Sigmoid colon (tissue), 7 donors: ENCODE data around the gene PDZRN4. TPM values are rescaled to one million over a fixed set of nuclear protein-coding genes. Genes with fewer than 3 reads are reported as not detected.

Source experiments
- DNase-seq: peaks from one replicate; pipeline ENCODE4 v3.0.0-alpha.2; 2019
- H3K27ac ChIP-seq, 4 donors: fragments of 200-600 bp; sonication (generic); one replicate each; pipeline ENCODE4 v1.5.1; 2016 to 2019; ENCODE audit warnings: mild to moderate bottlenecking in 1 of 4
- H3K27me3 ChIP-seq, 3 donors: fragments of 200-600 bp; sonication (generic); one replicate each; pipeline ENCODE4 v1.5.1; 2019; ENCODE audit warnings: mild to moderate bottlenecking in 1 of 3
- H3K36me3 ChIP-seq, 4 donors: fragments of 200-600 bp; sonication (generic); one replicate each; pipeline ENCODE4 v1.5.1; 2016 to 2019
- H3K4me1 ChIP-seq, 4 donors: fragments of 200-600 bp; sonication (generic); one replicate each; pipeline ENCODE4 v1.5.1; 2017 to 2019
- H3K4me3 ChIP-seq, 4 donors: fragments of 200-600 bp; sonication (generic); one replicate each; pipeline ENCODE4 v1.5.1; 2017 to 2019; ENCODE audit warnings: mild to moderate bottlenecking in 2 of 4, moderate library complexity in 1 of 4
- H3K9me3 ChIP-seq, 4 donors: fragments of 200-600 bp in 3 of 4; sonication (generic) in 3 of 4; one replicate each; pipeline versions ENCODE4 v1.5.1 to v1.6.1; 2013 to 2019
- CTCF ChIP-seq, 4 experiments: fragments of 450-650 bp in 3 of 4; fragments of 200-600 bp in 1 of 4; IDR thresholded peaks; one replicate each; pipeline ENCODE4 v1.5.1; 2016 to 2019; ENCODE audit warnings: antibody characterized with exemption in 4 of 4, mild to moderate bottlenecking in 3 of 4, moderate library complexity in 2 of 4
- EP300 ChIP-seq, 4 donors: sonication (generic); formaldehyde crosslinking; IDR thresholded peaks; one replicate each; pipeline ENCODE4 v1.6.1; 2017; ENCODE audit warnings: antibody characterized with exemption in 4 of 4
- POLR2A ChIP-seq, 2 donors: fragments of 450-650 bp; IDR thresholded peaks; one replicate each; pipeline ENCODE4 v1.6.1; 2016; ENCODE audit warnings: antibody characterized with exemption in 2 of 2, mild to moderate bottlenecking in 2 of 2, moderate library complexity in 2 of 2
- POLR2AphosphoS5 ChIP-seq, 4 donors: sonication (generic); formaldehyde crosslinking; IDR thresholded peaks; one replicate each; pipeline ENCODE4 v1.6.1; 2017; ENCODE audit warnings: antibody characterized with exemption in 4 of 4
- WGBS, 2 donors: extraction: QIAGEN DNeasy Blood & Tissue Kit; methylation state at CpG; one replicate each; pipeline ENCODE4 v1.1.7; 2013; 5-methylcytosine and 5-hydroxymethylcytosine counted together
- intact Hi-C: fragments of 100-400 bp; cut with DNase I; formaldehyde crosslinking; loops from one replicate; pipeline ENCODE4 v1.15.1; 2023
- polyA plus RNA-seq, 3 donors: library from polyadenylated mRNA; stranded (reverse); fragments of 200-250 nt; gene quantifications; one replicate each; pipeline ENCODE4 v1.2.3, GENCODE V29; 2013
- total RNA-seq, 4 donors: library from RNA; depleted of rRNA; stranded (reverse); fragments of >200 nt; gene quantifications; one replicate each; pipeline ENCODE4 v1.1.0, GENCODE V29; 2016
- donor health status: healthy with polysubstance abuse.
- donor health status: Bipolar disorder and iron deficiency.
- donor health status: healthy.

PDZRN4 gene
- total and polyA plus RNA-seq, 7 donors, result 0.23 to 98.1 (median 71.5) TPM

- peak overlapping the region in 2 of 4 donors; percentile 55 to 68 for H3K27ac ChIP-seq
- WGBS, 2 donors, result 42 to 76% methylated on average over 1 of the region's 1 CpG
- no peaks in the 10 kb centered on the region for H3K9me3 ChIP-seq
- H3K36me3 ChIP-seq, result peaks cover 0 to 11% (median 0%) of the 10 kb centered on the region in 4 donors
- TF ChIP-seq POLR2AphosphoS5 (IDR thresholded peaks at IDR 0.05), result no peak
- no peak for TF ChIP-seq POLR2A (IDR thresholded peaks at IDR 0.05)
- no peak for TF ChIP-seq EP300 (IDR thresholded peaks at IDR 0.05)
- TF ChIP-seq CTCF (IDR thresholded peaks at IDR 0.05), result no peak
- peaks cover 0 to 68% (median 29%) of the 10 kb centered on the region in 4 donors for H3K4me1 ChIP-seq
- H3K4me3 ChIP-seq, result peak overlapping the region in 1 of 4 donors; percentile 17
- no peak for DNase-seq
- intact Hi-C loops, result no loop called here
- H3K27me3 ChIP-seq, result no peaks in the 10 kb centered on the region
These were observed 5.2 kb downstream of the PDZRN4 start for GRCh38 chr12:41193311-41193710.

- Histone ChIP-seq H3K4me3 (no peak overlapping the region), H3K36me3 (no peaks in the 10 kb centered on the region), H3K27me3 (no peaks in the 10 kb centered on the region), H3K27ac (peak overlapping the region in 2 of 4 donors; percentile 9 to 41), H3K4me1 (peaks cover 0 to 73% (median 22%) of the 10 kb centered on the region in 4 donors), H3K9me3 (no peaks in the 10 kb centered on the region)
- WGBS, 2 donors, result 80 to 84% methylated on average over 2 of the region's 2 CpGs
- DNase-seq, result no peak
- intact Hi-C loops, result no loop called here
- no peak for TF ChIP-seq POLR2A (IDR thresholded peaks at IDR 0.05)
- TF ChIP-seq CTCF (IDR thresholded peaks at IDR 0.05), result no peak
- TF ChIP-seq EP300 (IDR thresholded peaks at IDR 0.05), result no peak
- TF ChIP-seq POLR2AphosphoS5 (IDR thresholded peaks at IDR 0.05), result no peak
These were observed 13.9 kb downstream of the PDZRN4 start for GRCh38 chr12:41202051-41202450.

GRCh38 chr12:41205070-41205709, 17.1 kb downstream of the PDZRN4 start:
- 14 to 44% methylated on average over 4 of the region's 4 CpGs for WGBS, 2 donors
- DNase-seq, result no peak
- Histone ChIP-seq H3K4me3 (peak overlapping the region in 3 of 4 donors; percentile 21 to 29 (median 28)), H3K4me1 (peaks cover 0 to 75% (median 27%) of the 10 kb centered on the region in 4 donors), H3K27ac (peak overlapping the region; percentile 69 to 80 (median 75)), H3K36me3 (no peaks in the 10 kb centered on the region), H3K9me3 (no peaks in the 10 kb centered on the region), H3K27me3 (no peaks in the 10 kb centered on the region)
- intact Hi-C loops, result no loop called here
- TF ChIP-seq CTCF (IDR thresholded peaks at IDR 0.05) (no peak), POLR2A (IDR thresholded peaks at IDR 0.05) (no peak), EP300 (IDR thresholded peaks at IDR 0.05) (no peak), POLR2AphosphoS5 (IDR thresholded peaks at IDR 0.05) (peak in 1 of 4 donors; percentile 12)

- intact Hi-C loops, result no loop called here
- Histone ChIP-seq H3K27ac (peak overlapping the region; percentile 69 to 80 (median 75)), H3K9me3 (no peaks in the 10 kb centered on the region), H3K27me3 (no peaks in the 10 kb centered on the region), H3K36me3 (no peaks in the 10 kb centered on the region), H3K4me3 (no peak overlapping the region), H3K4me1 (peaks cover 0 to 72% (median 28%) of the 10 kb centered on the region in 4 donors)
- WGBS, 2 donors, result 58 to 88% methylated on average over 1 of the region's 1 CpG
- no peak for TF ChIP-seq CTCF (IDR thresholded peaks at IDR 0.05)
- TF ChIP-seq POLR2AphosphoS5 (IDR thresholded peaks at IDR 0.05), result no peak
- no peak for TF ChIP-seq POLR2A (IDR thresholded peaks at IDR 0.05)
- TF ChIP-seq EP300 (IDR thresholded peaks at IDR 0.05), result no peak
- no peak for DNase-seq
These were observed 18.2 kb downstream of the PDZRN4 start for GRCh38 chr12:41206298-41206697.
